NB4 (cell line): ENCODE results near the gene PRMT7.

Experiments
- CTCF ChIP-seq: IDR thresholded peaks from one replicate; pipeline ENCODE4 v1.5.1; 2012; ENCODE audit warnings: low read depth, low read length
- MAX ChIP-seq: IDR thresholded peaks from 2 replicates; pipeline ENCODE4 v1.6.1; 2011; ENCODE audit warnings: low read depth, low read length
- MYC ChIP-seq: IDR thresholded peaks from 2 replicates; pipeline ENCODE4 v1.6.1; 2011; ENCODE audit warnings: low read depth, low read length
- POLR2A ChIP-seq: IDR thresholded peaks from 2 replicates; pipeline ENCODE4 v1.6.1; 2011; ENCODE audit warnings: mild to moderate bottlenecking; ENCODE audit not compliant: insufficient read length; ENCODE audit errors: extremely low read depth

- TF ChIP-seq CTCF (no peak), POLR2A (no peak), MYC (no peak), MAX (no peak)
Measured at GRCh38 chr16:68371276-68371651, 60.4 kb downstream of the PRMT7 start.
